Retinal pigment epithelial cell (primary cell): ENCODE results near the gene ACVR1.

Experiments used
- DNase-seq: peaks from one replicate; pipeline ENCODE4 v3.0.0-alpha.2; 2010; ENCODE audit warnings: low read depth
- H3K4me3 ChIP-seq: 2 replicates; pipeline ENCODE4 v1.5.1; 2011; ENCODE audit warnings: mild to moderate bottlenecking, low read length, control low read depth, moderate library complexity
- CTCF ChIP-seq: conservative IDR thresholded peaks from 2 replicates; pipeline ENCODE4 v1.5.1; 2011; ENCODE audit warnings: low read depth, low read length, control low read depth, inconsistent platforms

The ACVR1 gene

GRCh38 chr2:157838442-157839161 is 37.5 kb downstream of the ACVR1 start:
- DNase-seq, result no peak
- no peak overlapping the region for H3K4me3 ChIP-seq

DNA sequence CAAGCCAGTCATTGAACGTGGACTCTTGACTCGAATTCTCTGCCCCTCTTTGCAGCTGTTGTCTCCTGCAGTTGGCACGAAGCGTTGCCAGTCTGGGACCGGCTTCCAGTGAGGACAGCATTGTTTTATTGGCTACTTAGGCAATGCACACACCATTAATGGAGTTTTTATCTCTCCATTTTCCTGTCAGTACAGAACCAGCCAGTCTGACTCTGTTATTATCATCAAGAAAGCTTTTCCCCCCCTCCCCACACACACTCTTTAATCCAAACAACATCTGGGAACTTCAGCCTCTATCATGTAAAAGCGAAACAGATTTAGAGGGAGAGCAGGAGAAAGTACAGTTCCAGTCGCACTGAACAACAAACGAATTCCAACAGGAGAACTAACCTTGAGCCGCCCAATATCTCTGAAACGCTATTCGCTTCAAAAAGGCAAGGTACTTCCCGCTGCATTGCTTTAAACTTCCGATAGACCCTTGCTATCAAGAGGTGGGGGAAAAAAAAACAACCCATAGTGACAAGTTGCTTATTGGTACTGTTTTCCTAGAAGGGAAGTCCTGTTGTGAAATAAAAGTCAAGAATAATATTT is 38.2 kb downstream of the ACVR1 start:
- DNase-seq, result no peak
- H3K4me3 ChIP-seq, result no peak overlapping the region

More at GRCh38 chr2:157838442-157839161, 37.5 kb downstream of the ACVR1 start:
- no peak for TF ChIP-seq CTCF

GRCh38 chr2:157836531-157836930 is 39.6 kb downstream of the ACVR1 start:
- no peak for DNase-seq
- no peak overlapping the region for H3K4me3 ChIP-seq
- TF ChIP-seq CTCF, result no peak

More for the DNA sequence above, 38.2 kb downstream of the ACVR1 start:
- no peak for TF ChIP-seq CTCF

GRCh38 chr2:157835425-157835824 is 40.7 kb downstream of the ACVR1 start:
- TF ChIP-seq CTCF, result no peak
- no peak for DNase-seq
- no peak overlapping the region for H3K4me3 ChIP-seq

DNA sequence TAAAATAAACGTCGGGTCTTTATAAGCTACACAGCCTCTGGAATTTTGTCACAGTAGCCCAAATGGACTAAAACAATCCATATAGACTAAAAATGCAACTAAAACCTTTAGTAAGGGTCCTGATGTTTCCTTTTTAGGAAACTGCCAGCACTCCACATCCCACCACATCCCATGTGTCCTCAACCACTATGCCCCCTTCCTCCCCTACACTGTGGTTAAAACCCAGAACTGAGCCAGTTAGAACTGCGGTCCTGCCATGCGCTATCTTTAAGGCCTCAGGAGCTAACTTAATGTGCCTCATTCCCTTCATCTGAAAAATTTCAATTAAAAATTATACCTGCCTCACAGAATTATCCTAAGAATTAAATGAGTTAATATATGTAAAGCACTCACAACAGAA is 41.1 kb downstream of the ACVR1 start:
- no peak for TF ChIP-seq CTCF
- no peak for DNase-seq
- H3K4me3 ChIP-seq, result no peak overlapping the region

- TF ChIP-seq CTCF, result no peak
- no peak overlapping the region for H3K4me3 ChIP-seq
These were observed 42.4 kb downstream of the ACVR1 start for GRCh38 chr2:157833721-157834120.

More at GRCh38 chr2:157833721-157834120, 42.4 kb downstream of the ACVR1 start:
- DNase-seq, result no peak
